GM12878 (cell line): Measurements from ENCODE around the gene DYNC2LI1. TPM values are rescaled to one million over a fixed set of nuclear protein-coding genes. Genes with fewer than 3 reads are reported as not detected.

Experiments
- ATAC-seq: fragments of 200-7000 bp; cut with Tn5 transposase; 3 replicates; pipeline ENCODE4 v1.9.1; 2020; ENCODE audit warnings: mild to moderate bottlenecking, moderate library complexity
- BruUV-seq: library from RNA; stranded (reverse); fragments of 400-500 nt; replicated peaks from 2 replicates; lab custom pipeline; 2021; lab: Mats Ljungman, UMichigan
- CTCF ChIA-PET: fragments of 300-600 bp; sonication (Branson Sonifier 250); formaldehyde crosslinking; extraction: SDS; loops from one replicate; lab custom pipeline; 2021; ENCODE audit warnings: inconsistent platforms; lab: Yijun Ruan, JAX
- POLR2A ChIA-PET: fragments of 350-600 bp; formaldehyde crosslinking; extraction: SDS; loops from one replicate; lab custom pipeline; 2021; ENCODE audit warnings: inconsistent platforms; lab: Charles Lee
- RAD21 ChIA-PET: fragments of 300-600 bp; sonication (Branson Sonifier 250); formaldehyde crosslinking; loops from one replicate; lab custom pipeline; 2023; ENCODE audit warnings: antibody characterized with exemption; ENCODE audit not compliant: unreplicated experiment; lab: Charles Lee
- SMC1A ChIA-PET: fragments of 300-600 bp; sonication (Branson Sonifier 250); formaldehyde crosslinking; loops from one replicate; lab custom pipeline; 2023; ENCODE audit not compliant: unreplicated experiment, uncharacterized antibody; lab: Charles Lee
- DNase-seq: peaks from one replicate; pipeline ENCODE4 v3.0.0-alpha.2; 2011; ENCODE audit warnings: low read depth, low spot score
- FAIRE-seq: peaks from 3 replicates; lab custom pipeline; 2011; peaks lifted over from hg19 to GRCh38; lab: Jason Lieb, UNC
- H2AFZ ChIP-seq: 2 replicates; pipeline ENCODE4 v1.6.0; 2011; ENCODE audit warnings: low read depth, low read length, control low read depth; ENCODE audit not compliant: control insufficient read depth
- H3K27ac ChIP-seq: 2 replicates; pipeline ENCODE4 v1.5.1; 2011; ENCODE audit warnings: control low read depth; ENCODE audit not compliant: control insufficient read depth, insufficient read depth
- H3K27me3 ChIP-seq, 2 experiments: replicated peaks in 1 of 2; 2 replicates each; pipeline versions ENCODE4 v1.6.0 to v1.6.1; 2011; ENCODE audit warnings: low read length in 1 of 2; ENCODE audit not compliant: control insufficient read depth in 2 of 2, insufficient read depth in 2 of 2
- H3K36me3 ChIP-seq, 2 experiments: 2 replicates each; pipeline ENCODE4 v1.5.1; 2011; ENCODE audit warnings: low read length in 1 of 2; ENCODE audit not compliant: control insufficient read depth in 2 of 2, insufficient read depth in 2 of 2
- H3K4me1 ChIP-seq: 2 replicates; pipeline ENCODE4 v1.6.1; 2011; ENCODE audit warnings: mild to moderate bottlenecking, low read length, moderate library complexity, mixed read lengths; ENCODE audit not compliant: control insufficient read depth, insufficient read depth
- H3K4me2 ChIP-seq: 2 replicates; pipeline ENCODE4 v1.6.0; 2011; ENCODE audit warnings: control low read depth; ENCODE audit not compliant: control insufficient read depth, insufficient read depth
- H3K4me3 ChIP-seq: fragments of 200-600 bp; sonication (generic); 2 replicates; pipeline ENCODE4 v1.5.1; 2016
- H3K79me2 ChIP-seq: 2 replicates; pipeline ENCODE4 v1.6.0; 2011; ENCODE audit warnings: low read length; ENCODE audit not compliant: control insufficient read depth, insufficient read depth
- H3K9ac ChIP-seq: 2 replicates; pipeline ENCODE4 v1.8.0; 2011; ENCODE audit warnings: low read length, control low read depth, mixed read lengths; ENCODE audit not compliant: control insufficient read depth, insufficient read depth
- H3K9me3 ChIP-seq: replicated peaks from 3 replicates; pipeline ENCODE4 v1.5.1; 2011; ENCODE audit warnings: mild to moderate bottlenecking, low read length; ENCODE audit not compliant: control insufficient read depth, insufficient read depth
- H4K20me1 ChIP-seq: 2 replicates; pipeline ENCODE4 v1.6.0; 2011; ENCODE audit not compliant: control insufficient read depth, insufficient read depth
- CTCF ChIP-seq, 3 experiments: IDR thresholded peaks in 2 of 3; conservative IDR thresholded peaks in 1 of 3; 2 replicates each; pipeline ENCODE4 v1.5.1; 2011; ENCODE audit warnings: low read depth in 3 of 3, low read length in 3 of 3, mild to moderate bottlenecking in 3 of 3, control low read depth in 2 of 3, moderate library complexity in 2 of 3, inconsistent platforms in 1 of 3, mixed read lengths in 1 of 3; ENCODE audit not compliant: control insufficient read depth in 2 of 3, insufficient read depth in 1 of 3; ENCODE audit errors: extremely low read depth in 1 of 3
- ELK1 ChIP-seq: IDR thresholded peaks from 2 replicates; pipeline ENCODE4 v1.6.1; 2012; ENCODE audit warnings: low read depth, low read length, improper control_type of control experiment
- HCFC1 ChIP-seq: fragments of 150-350 bp; IDR thresholded peaks from 2 replicates; pipeline ENCODE4 v1.6.1; 2014; ENCODE audit warnings: low read length
- MTA2 ChIP-seq: fragments of 450-650 bp; IDR thresholded peaks from 2 replicates; pipeline ENCODE4 v1.6.1; 2016; ENCODE audit warnings: low read depth, mild to moderate bottlenecking, moderate library complexity
- POU2F2 ChIP-seq: IDR thresholded peaks from 3 replicates; pipeline ENCODE4 v1.6.1; 2011; ENCODE audit warnings: low read depth, mild to moderate bottlenecking, low read length, borderline replicate concordance
- SMC3 ChIP-seq: IDR thresholded peaks from 2 replicates; pipeline ENCODE4 v1.6.1; 2011; ENCODE audit warnings: low read length, improper control_type of control experiment, borderline replicate concordance
- YY1 ChIP-seq: IDR thresholded peaks from 2 replicates; pipeline ENCODE4 v1.6.1; 2011; ENCODE audit warnings: low read depth, mild to moderate bottlenecking, low read length
- WGBS: methylation state at CpG from one replicate; pipeline ENCODE4 v1.1.6; 2016; ENCODE audit warnings: low lambda C conversion rate; ENCODE audit not compliant: insufficient replicate concordance, insufficient coverage; ENCODE audit errors: missing lambda C conversion rate; 5-methylcytosine and 5-hydroxymethylcytosine counted together
- in situ Hi-C: fragments of 300-500 bp; cut with MboI; formaldehyde crosslinking; loops from 9 replicates; pipeline ENCODE4 v1.14.3; 2018; ENCODE audit warnings: mixed read lengths
- intact Hi-C: fragments of 100-400 bp; cut with micrococcal nuclease; formaldehyde crosslinking; loops from one replicate; pipeline ENCODE4 v1.14.2; 2022; ENCODE audit not compliant: unreplicated experiment
- polyA plus RNA-seq, 11 experiments: library from polyadenylated mRNA; depleted of rRNA in 4 of 11; unstranded in 6 of 11; stranded (reverse) in 5 of 11; fragments of >200 nt; fragmentation: Nextera tagmentation in 4 of 11; fragmentation: Illumina TruSeq in 1 of 11; extraction: Ambion mirVana in 4 of 11; extraction: Trizol in 1 of 11; gene quantifications; 1 replicate in 1 of 11; 2 replicates in 10 of 11; pipeline versions ENCODE4 v1.2.1 to v1.2.3, GENCODE V29; 2011 to 2016; ENCODE audit warnings: inconsistent platforms in 2 of 11, missing spikeins in 2 of 11, low read depth in 1 of 11
- total RNA-seq, 4 experiments: library from RNA; depleted of rRNA in 3 of 4; stranded (reverse); fragments of >200 nt in 3 of 4; fragmentation: Illumina TruSeq in 1 of 4; extraction: Trizol in 1 of 4; gene quantifications; 2 replicates each; pipeline versions ENCODE4 v1.2.1 to v1.2.3, GENCODE V29; 2013 to 2021

DYNC2LI1 gene
- total and polyA plus RNA-seq, 10 of the 15 experiments (the other 5 are each of a cell fraction or from before 2014, with no cell fraction given) = 9.5 to 27.3 (median 19.3) TPM

- BruUV-seq = no TSS peak
- no peaks in the 10 kb centered on the region for H4K20me1 ChIP-seq
- H3K4me1 ChIP-seq = no peaks in the 10 kb centered on the region
- no peaks in the 10 kb centered on the region for H3K9me3 ChIP-seq
- in situ Hi-C loops (no loop called here), intact Hi-C loops (no loop called here)
- no peak overlapping the region for H3K9ac ChIP-seq
- TF ChIP-seq HCFC1 (no peak), MTA2 (no peak), POU2F2 (no peak), SMC3 (no peak), ELK1 (no peak)
- ChIA-PET POLR2A (interaction anchor here (1.6 kb wide), 1 partner anchor 22 kb away, joined by 6 read pairs; the partner anchor contains the start of gene DYNC2LI1), RAD21 (no interaction called here), SMC1A (interaction anchor here (0.6 kb wide), 1 partner anchor 136 kb away, joined by 4 read pairs; no protein-coding TSS in a partner anchor), CTCF (interaction anchor here (0.7 to 1.2 kb wide), 3 partner anchors 9 to 198 kb away, joined by 3 read pairs; no protein-coding TSS in a partner anchor)
- H2AFZ ChIP-seq = no peak overlapping the region
- no peak overlapping the region for H3K27ac ChIP-seq
- H3K36me3 ChIP-seq = no peaks in the 10 kb centered on the region; a peak in 1 of 4 replicates
- no peak overlapping the region for H3K4me2 ChIP-seq
- no peaks in the 10 kb centered on the region for H3K27me3 ChIP-seq
- no peaks in the 10 kb centered on the region for H3K79me2 ChIP-seq
- H3K4me3 ChIP-seq = no peak overlapping the region
- DNase-seq (no peak), FAIRE-seq (no peak), ATAC-seq (no peak)
- 94% methylated on average over 1 of the region's 1 CpG for WGBS
Observed at GRCh38 chr2:43796206-43796605, 22.4 kb downstream of the DYNC2LI1 start.

- ATAC-seq (peak; percentile 50), DNase-seq (no peak), FAIRE-seq (peak; percentile 35)
- H3K79me2 ChIP-seq = no peaks in the 10 kb centered on the region
- no peak overlapping the region for H3K4me2 ChIP-seq
- no peaks in the 10 kb centered on the region for H4K20me1 ChIP-seq
- POLR2A ChIA-PET = no interaction called here
- no peaks in the 10 kb centered on the region for H3K9me3 ChIP-seq
- H3K4me3 ChIP-seq = no peak overlapping the region
- H3K27me3 ChIP-seq = no peaks in the 10 kb centered on the region
- RAD21 ChIA-PET = no interaction called here
- no peaks in the 10 kb centered on the region; a peak in 1 of 4 replicates for H3K36me3 ChIP-seq
- no TSS peak for BruUV-seq
- 60% methylated on average over 4 of the region's 4 CpGs for WGBS
- CTCF ChIA-PET = interaction anchor here (1.0 to 1.8 kb wide), 2 partner anchors 12 to 79 kb away, joined by 3 to 4 read pairs; no protein-coding TSS in a partner anchor
- peak overlapping the region; percentile 17; the same call in 1 of the 2 replicates for H2AFZ ChIP-seq
- H3K27ac ChIP-seq = no peak overlapping the region
- no peaks in the 10 kb centered on the region for H3K4me1 ChIP-seq
- SMC1A ChIA-PET = interaction anchor here (1.3 kb wide), 1 partner anchor 8 kb away, joined by 3 read pairs; no protein-coding TSS in a partner anchor
- in situ Hi-C loops = no loop called here
- no peak for TF ChIP-seq YY1
- peak; percentile 13 to 27 (median 15); a peak in 1 of 6 replicates for TF ChIP-seq CTCF (IDR thresholded peaks at IDR 0.05 in 2 of 3, conservative IDR thresholded peaks at IDR 0.05 in 1 of 3; ENCODE audit: control insufficient read depth in 2 of 3, extremely low read depth in 1 of 3, insufficient read depth in 1 of 3, low read depth in 3 of 3, low read length in 3 of 3)
- no peak overlapping the region for H3K9ac ChIP-seq
- intact Hi-C loops = no loop called here
Observed at GRCh38 chr2:43798300-43798699, 24.5 kb downstream of the DYNC2LI1 start.
